A204.1 (cell line): ENCODE measurements around the gene BTD.

Experiments
- FAIRE-seq: peaks from 2 replicates; lab custom pipeline; 2012; peaks lifted over from hg19 to GRCh38; lab: Jason Lieb, UNC

BTD gene, protein sequence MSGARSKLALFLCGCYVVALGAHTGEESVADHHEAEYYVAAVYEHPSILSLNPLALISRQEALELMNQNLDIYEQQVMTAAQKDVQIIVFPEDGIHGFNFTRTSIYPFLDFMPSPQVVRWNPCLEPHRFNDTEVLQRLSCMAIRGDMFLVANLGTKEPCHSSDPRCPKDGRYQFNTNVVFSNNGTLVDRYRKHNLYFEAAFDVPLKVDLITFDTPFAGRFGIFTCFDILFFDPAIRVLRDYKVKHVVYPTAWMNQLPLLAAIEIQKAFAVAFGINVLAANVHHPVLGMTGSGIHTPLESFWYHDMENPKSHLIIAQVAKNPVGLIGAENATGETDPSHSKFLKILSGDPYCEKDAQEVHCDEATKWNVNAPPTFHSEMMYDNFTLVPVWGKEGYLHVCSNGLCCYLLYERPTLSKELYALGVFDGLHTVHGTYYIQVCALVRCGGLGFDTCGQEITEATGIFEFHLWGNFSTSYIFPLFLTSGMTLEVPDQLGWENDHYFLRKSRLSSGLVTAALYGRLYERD

DNA sequence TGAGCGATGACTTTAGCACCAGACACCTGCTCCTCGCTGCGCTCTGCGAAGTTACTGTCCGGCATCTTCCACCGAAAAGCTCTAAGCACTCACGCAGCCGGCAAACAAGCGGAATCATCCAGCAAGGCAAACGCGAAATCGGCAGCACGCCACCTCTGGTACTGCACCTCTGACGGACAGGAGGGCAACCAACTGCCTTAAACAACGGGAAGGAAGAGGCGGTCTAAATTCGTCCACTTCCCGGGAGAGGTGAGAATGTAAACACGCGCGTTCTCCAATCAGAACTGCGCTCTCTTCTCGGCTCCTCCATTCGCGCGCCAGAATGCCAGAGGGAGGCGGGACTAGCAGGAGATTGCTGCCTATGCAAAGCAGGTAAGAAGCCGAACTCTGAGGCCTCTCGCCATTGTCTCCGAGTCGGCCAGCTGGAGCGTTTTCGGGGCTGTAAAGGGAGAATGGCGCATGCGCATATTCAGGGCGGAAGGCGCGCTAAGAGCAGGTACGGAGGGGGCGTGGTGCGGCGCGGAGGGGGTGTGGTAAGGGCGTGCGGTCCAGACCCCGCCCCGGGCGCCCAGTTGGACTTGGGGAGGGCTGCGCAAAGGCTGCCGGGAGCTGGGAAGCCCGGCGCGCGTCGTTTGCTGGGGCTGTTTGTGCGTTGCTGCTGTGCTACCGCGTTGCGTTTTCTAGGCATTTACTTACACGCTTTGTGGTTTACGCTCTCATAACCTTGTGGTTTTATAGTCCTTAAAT lies at the start of gene BTD, which contains the start of gene HACL1:
Gene BTD (plus strand): TSS at position 347 of the 747 bp plus-strand sequence. CDS start 33,695 bp downstream, outside the sequence.
Gene HACL1 (minus strand): TSS at position 171 of the 747 bp plus-strand sequence. CDS start 106 bp downstream, at position 65.
- FAIRE-seq, result peak; percentile 97

DNA sequence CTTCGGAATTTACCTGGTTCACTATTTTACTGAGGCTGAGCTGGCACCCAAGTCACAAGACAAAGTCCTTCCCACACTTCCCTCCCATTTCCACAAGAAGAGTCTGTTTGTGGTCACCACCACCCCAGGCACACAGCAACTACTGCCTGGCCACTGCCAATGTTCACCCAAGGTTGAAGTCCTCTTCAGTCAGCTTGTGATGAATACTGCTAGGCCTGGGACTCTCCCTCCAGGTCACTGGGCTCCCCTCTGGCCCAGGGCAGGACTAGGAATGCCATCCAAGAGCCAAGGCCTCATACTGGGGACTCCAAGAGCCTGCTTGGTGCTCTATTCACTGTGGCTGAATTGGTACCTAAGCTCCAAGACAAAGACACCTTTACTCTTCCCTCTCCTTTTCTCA lies 49.6 kb upstream of the BTD start:
- FAIRE-seq, result no peak

GRCh38 chr3:15553749-15554148 lies 47.8 kb upstream of the BTD start:
- no peak for FAIRE-seq

DNA sequence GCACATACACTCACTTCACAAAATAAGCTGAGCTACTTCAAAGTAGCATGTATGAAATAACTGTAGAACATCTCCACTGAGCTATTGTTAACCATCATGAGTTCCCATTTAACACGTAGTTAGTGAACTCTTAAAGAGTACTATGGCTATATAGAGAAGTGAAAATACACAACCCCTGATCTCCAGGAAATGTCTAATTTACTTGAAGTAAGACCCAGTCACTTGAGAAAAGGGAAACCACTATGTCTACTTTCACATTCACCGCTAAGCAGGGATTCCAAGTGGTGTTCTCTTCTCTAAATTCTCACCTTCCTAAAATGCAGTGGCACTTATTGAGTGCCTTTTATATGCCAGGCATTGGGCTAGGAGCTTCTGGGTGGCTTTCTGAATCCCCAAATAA lies 45.0 kb upstream of the BTD start:
- no peak for FAIRE-seq

GRCh38 chr3:15557511-15557946 lies 44.0 kb upstream of the BTD start:
- FAIRE-seq, result peak; percentile 94

DNA sequence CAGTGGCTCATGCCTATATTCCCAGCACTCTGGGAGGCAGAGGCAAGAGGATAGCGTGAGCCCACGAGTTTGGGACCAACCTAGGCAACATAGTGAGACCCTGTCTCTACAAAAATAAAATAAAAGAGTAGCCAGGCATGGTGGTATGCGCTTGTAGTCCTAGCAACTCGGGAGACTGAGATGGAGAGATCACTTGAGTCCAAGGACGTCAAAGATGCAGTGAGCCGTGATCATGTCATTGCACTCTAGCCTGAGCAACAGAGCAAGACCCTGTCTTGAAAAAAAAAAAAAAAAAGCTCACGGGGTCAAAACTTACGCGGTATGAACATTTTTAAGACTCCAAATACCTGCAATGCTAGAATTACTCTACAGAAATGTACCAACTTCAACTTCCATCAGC lies 43.0 kb upstream of the BTD start:
- FAIRE-seq, result no peak

DNA sequence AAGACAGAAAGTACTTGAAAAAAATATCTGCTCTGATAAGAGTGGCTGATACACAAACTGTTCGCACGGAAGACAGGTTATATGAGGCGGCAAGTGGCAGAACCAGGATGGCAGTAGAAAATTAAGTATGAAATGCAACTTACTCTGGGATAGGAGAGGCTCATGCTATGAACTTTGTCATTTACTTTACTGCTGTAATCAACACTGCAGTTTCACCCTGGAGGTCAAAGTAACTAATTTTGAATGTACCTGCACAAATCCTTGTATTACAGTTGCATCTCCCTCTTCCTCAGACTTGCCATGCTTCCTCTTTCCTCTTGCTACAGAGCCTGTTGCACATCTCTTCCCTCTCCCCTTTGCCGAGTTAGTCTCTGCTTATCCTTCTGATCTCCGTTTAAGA lies 39.0 kb upstream of the BTD start:
- FAIRE-seq, result no peak

DNA sequence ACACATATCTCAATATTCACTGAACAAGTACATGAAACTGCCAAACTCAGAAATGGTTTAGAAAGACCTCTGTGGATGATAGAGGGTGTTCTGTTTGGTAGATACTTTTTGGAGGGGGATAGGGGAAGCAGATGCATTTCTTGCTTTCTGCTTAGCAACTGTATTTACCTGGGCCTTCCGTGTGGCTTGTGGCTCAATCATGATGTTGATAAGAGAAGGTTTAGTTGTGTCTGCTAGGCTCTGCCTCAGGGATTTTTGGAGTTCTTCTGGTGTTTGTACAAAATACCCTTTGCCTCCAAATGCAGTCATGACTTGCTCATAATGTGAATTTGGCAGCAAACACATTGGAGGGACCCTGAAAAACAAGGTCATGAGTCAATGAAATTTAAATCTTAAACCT lies 38.4 kb upstream of the BTD start:
- FAIRE-seq, result no peak

DNA sequence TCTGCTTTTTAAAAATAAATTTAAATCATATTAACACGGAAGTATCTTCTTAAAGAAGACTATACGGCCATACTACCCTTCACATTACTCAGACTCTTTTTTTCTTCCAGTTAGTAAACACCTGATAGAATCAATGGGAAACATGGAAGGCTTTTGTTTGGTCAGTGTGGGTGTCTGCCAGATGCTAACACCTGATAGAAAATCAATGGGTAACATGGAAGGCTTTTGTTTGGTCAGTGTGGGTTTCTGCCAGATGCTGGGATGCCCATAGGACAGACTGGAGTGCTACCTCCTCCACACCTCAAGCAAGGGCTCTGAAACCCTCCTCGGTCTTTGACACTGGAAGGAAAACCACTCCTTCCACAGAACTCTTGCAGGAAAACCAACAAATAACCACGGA lies 29.4 kb upstream of the BTD start:
- FAIRE-seq, result no peak

- no peak for FAIRE-seq
Observed at GRCh38 chr3:15575446-15575845, 26.1 kb upstream of the BTD start.

DNA sequence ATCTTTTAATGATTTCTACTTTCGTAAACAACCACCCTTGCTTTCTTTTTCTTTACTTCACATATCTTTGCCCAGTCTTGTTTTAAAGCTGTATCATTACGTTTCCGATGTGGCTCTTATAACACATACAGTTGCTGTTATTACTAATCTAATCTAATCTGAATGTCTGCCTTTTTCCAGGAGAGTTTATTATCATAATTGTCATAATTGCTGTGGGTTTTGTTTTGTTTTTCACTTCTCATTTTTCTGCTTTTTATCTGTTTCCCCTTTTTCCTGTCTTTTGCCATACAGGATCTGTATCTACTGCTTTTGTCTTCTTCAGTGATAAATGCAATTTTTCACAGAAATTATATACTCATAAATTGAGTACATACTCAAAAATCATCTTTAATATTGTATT lies 25.1 kb upstream of the BTD start:
- FAIRE-seq, result peak; percentile 9

- no peak for FAIRE-seq
Observed at GRCh38 chr3:15578289-15578867, 23.2 kb upstream of the BTD start.

- no peak for FAIRE-seq
Observed at GRCh38 chr3:15579051-15579450, 22.5 kb upstream of the BTD start.

GRCh38 chr3:15581471-15582394 lies 19.8 kb upstream of the BTD start:
- no peak for FAIRE-seq

DNA sequence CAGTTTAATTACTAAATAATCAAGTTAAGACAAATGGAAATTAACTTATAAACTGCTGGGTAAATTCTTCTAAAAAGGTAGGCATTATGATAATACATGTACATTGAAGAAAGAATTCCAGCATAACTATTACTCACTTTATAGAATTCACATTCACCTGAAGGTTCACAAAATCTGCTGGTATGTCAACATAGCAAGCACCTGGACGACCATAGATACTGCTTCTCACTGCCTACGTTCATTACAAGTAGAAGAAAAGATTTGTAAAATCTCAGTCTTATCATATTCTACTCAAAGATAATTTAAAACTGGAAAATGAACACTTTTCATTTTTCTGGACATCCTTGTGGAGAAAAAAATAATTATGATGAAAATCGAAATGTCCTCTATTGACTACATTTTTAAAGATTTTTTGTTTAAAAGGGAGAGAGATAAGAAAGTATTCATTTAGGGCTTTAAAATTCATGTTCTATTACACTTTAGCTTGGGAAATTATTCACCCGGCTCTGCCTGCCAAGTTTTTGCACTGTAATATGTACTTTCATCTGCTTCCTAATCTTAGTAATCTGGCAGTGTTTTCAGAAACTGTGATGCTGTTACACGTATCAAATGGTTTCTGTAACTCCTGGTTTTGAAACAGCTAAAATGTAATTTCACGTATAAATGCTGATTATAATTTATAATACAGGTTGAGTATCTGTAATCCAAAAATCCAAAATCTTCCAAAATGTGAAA lies 16.3 kb upstream of the BTD start:
- no peak for FAIRE-seq

DNA sequence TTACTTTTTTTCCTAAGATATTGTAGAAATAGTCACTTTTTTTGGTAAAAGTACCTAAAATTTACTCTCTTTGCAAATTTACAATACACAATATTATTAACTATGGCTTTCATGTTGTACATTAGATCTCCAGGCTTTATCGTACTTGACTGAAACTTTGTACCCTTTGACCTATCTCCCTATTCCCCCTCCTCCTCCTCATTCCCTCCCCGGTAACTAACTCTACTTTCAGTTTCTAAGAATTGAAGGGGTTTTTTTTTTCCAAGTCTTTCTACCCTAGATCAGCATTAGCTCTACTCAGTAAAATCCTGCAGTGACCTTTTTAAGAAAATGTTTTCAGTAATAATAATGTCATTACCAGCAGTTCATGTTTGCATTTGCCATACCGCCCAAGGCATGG lies 10.3 kb upstream of the BTD start:
- FAIRE-seq, result no peak

DNA sequence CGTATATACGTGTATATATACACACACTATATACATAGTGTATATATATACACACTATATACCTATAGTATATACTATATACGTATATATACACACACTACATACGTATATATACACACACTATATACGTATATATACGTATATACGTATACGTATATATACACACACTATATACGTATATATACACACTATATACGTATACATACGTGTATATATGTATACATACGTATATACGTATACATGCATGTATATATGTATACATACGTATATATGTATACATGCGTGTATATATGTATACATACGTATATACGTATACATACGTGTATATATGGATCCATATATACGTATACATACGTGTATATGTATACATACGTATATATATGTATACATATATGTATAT lies 9.6 kb upstream of the BTD start:
- FAIRE-seq, result peak; percentile 83

DNA sequence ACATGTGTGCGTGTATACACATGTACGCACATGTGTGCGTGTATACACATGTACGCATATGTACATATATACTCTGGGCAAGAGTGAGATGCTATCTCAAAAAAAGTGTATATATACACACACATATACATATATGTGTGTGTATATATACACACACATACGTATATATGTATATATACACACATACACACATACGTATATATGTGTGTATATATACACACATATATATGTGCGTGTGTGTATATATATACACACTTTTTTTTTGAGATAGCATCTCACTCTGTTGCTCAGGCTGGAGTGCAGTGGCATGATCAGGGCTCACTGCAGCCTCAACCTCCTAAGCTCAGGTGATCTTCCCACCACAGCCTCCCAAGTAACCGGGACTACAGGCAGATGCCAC lies 8.6 kb upstream of the BTD start:
- FAIRE-seq, result no peak

- FAIRE-seq, result no peak
Observed at GRCh38 chr3:15595955-15596354, 5.6 kb upstream of the BTD start.

DNA sequence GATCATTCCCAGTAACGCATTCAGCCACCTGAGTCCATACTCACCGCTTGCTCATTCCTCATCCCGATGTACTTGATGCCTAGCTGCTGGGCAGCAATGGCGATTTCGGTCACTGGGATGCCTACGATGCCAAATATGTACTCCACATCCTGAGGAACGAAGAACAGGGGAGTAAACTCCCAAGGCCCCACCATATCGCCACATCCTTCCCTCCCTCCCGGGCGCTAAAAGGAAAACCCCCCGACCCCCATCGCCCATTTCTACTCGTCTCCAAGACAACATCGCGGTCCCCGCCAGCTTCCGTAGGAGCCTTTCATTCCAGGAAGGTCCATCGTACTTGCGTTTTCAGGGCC lies 523 bp upstream of the BTD start:
- no peak for FAIRE-seq

- FAIRE-seq, result no peak
Observed at GRCh38 chr3:15602146-15602536, 596 bp downstream of the BTD start.
